PFSK-1 (cell line): ENCODE data around the gene SAMM50.

Source experiments
- FOXP2 ChIP-seq: optimal IDR thresholded peaks from 2 replicates; pipeline ENCODE3; 2011; ENCODE audit warnings: borderline replicate concordance, control low read depth, inconsistent platforms; ENCODE audit not compliant: insufficient read depth; ENCODE audit errors: extremely low read length, extremely low read depth
- POLR2AphosphoS5 ChIP-seq: IDR thresholded peaks from 2 replicates; pipeline ENCODE4 v1.6.1; 2012; ENCODE audit warnings: low read depth, mild to moderate bottlenecking, control low read depth, low read length, moderate library complexity
- SIN3A ChIP-seq: IDR thresholded peaks from 2 replicates; pipeline ENCODE4 v1.6.1; 2012; ENCODE audit warnings: mild to moderate bottlenecking, low read length, moderate library complexity, borderline replicate concordance; ENCODE audit not compliant: insufficient read depth
- TAF1 ChIP-seq: IDR thresholded peaks from 2 replicates; pipeline ENCODE4 v1.6.1; 2012; ENCODE audit warnings: low read length, control low read depth, borderline replicate concordance; ENCODE audit not compliant: insufficient read depth
- TF ChIP-seq, protein P1 (sequence below), 2 experiments: IDR thresholded peaks; 2 replicates each; pipeline versions ENCODE4 v1.6.1 to v1.8.0; 2011 to 2012; ENCODE audit warnings: low read depth in 2 of 2, low read length in 2 of 2, control low read depth in 1 of 2, inconsistent platforms in 1 of 2, mild to moderate bottlenecking in 1 of 2, moderate library complexity in 1 of 2; ENCODE audit not compliant: insufficient read depth in 1 of 2

DNA sequence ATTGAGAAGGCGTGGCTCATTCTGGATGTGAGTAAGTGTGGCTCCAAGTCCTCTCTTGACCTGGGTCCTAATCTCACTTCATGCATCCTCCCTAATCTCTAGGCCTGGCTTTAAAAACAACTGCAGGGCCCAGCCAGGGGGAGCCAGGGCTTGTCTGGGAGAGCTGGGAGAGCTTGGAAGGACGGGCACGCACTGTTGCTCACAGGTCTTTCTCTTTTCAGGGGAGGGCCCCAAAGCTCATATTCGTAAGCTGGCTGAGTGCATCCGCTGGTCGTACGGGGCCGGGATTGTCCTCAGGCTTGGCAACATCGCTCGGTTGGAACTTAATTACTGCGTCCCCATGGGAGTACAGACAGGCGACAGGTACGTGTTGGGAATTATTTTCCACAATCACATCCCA is 34.8 kb downstream of the SAMM50 start:
- no peak for TF ChIP-seq SIN3A
- no peak for TF ChIP-seq POLR2AphosphoS5
- no peak for TF ChIP-seq FOXP2
- TF ChIP-seq, protein P1, sequence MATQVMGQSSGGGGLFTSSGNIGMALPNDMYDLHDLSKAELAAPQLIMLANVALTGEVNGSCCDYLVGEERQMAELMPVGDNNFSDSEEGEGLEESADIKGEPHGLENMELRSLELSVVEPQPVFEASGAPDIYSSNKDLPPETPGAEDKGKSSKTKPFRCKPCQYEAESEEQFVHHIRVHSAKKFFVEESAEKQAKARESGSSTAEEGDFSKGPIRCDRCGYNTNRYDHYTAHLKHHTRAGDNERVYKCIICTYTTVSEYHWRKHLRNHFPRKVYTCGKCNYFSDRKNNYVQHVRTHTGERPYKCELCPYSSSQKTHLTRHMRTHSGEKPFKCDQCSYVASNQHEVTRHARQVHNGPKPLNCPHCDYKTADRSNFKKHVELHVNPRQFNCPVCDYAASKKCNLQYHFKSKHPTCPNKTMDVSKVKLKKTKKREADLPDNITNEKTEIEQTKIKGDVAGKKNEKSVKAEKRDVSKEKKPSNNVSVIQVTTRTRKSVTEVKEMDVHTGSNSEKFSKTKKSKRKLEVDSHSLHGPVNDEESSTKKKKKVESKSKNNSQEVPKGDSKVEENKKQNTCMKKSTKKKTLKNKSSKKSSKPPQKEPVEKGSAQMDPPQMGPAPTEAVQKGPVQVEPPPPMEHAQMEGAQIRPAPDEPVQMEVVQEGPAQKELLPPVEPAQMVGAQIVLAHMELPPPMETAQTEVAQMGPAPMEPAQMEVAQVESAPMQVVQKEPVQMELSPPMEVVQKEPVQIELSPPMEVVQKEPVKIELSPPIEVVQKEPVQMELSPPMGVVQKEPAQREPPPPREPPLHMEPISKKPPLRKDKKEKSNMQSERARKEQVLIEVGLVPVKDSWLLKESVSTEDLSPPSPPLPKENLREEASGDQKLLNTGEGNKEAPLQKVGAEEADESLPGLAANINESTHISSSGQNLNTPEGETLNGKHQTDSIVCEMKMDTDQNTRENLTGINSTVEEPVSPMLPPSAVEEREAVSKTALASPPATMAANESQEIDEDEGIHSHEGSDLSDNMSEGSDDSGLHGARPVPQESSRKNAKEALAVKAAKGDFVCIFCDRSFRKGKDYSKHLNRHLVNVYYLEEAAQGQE (IDR thresholded peaks at IDR 0.05; ENCODE audit: insufficient read depth in 1 of 2, low read depth in 2 of 2, low read length in 2 of 2) = no peak
- no peak for TF ChIP-seq TAF1
